ENCODE results near the gene RXYLT1. TPM values are rescaled to one million over a fixed set of nuclear protein-coding genes. Genes with fewer than 3 reads are reported as not detected.
A peak's percentile ranks its signal among the peaks of the same experiment; 100 is the strongest.

The RXYLT1 gene
- total RNA-seq, 1 donor from 2014 or later = 8.9 TPM

GRCh38 chr12:63752841-63753240 lies 26.9 kb upstream of the RXYLT1 start:
- Histone ChIP-seq H3K4me3 (ENCODE audit: low read length in 3 of 3) (no peak overlapping the region), H3K27me3 (ENCODE audit: control insufficient read depth in 3 of 3, insufficient read depth in 3 of 3, low read length in 3 of 3) (peaks cover 0 to 2% (median 0%) of the 10 kb centered on the region in 3 donors), H3K36me3 (ENCODE audit: control insufficient read depth in 3 of 3, insufficient read depth in 3 of 3, low read length in 3 of 3) (no peaks in the 10 kb centered on the region), H3K9me3 (ENCODE audit: control insufficient read depth in 3 of 3, low read length in 3 of 3) (no peaks in the 10 kb centered on the region), H3K4me1 (ENCODE audit: control insufficient read depth in 3 of 3, insufficient read depth in 3 of 3, low read length in 3 of 3) (no peaks in the 10 kb centered on the region), H3K9ac (ENCODE audit: low read depth in 1 of 3, low read length in 3 of 3) (no peak overlapping the region), H3K27ac (ENCODE audit: low read depth, low read length) (no peak overlapping the region)

- Histone ChIP-seq H3K27ac (ENCODE audit: low read depth, low read length) (no peak overlapping the region), H3K4me1 (ENCODE audit: control insufficient read depth in 3 of 3, insufficient read depth in 3 of 3, low read length in 3 of 3) (no peaks in the 10 kb centered on the region), H3K27me3 (ENCODE audit: control insufficient read depth in 3 of 3, insufficient read depth in 3 of 3, low read length in 3 of 3) (peaks cover 0 to 4% (median 2%) of the 10 kb centered on the region in 3 donors), H3K9ac (ENCODE audit: low read depth in 1 of 3, low read length in 3 of 3) (no peak overlapping the region), H3K36me3 (ENCODE audit: control insufficient read depth in 3 of 3, insufficient read depth in 3 of 3, low read length in 3 of 3) (no peaks in the 10 kb centered on the region), H3K4me3 (ENCODE audit: low read length in 3 of 3) (no peak overlapping the region), H3K9me3 (ENCODE audit: control insufficient read depth in 3 of 3, low read length in 3 of 3) (no peaks in the 10 kb centered on the region)
These were observed 26.0 kb upstream of the RXYLT1 start for GRCh38 chr12:63753743-63754142.

- Histone ChIP-seq H3K9me3 (ENCODE audit: control insufficient read depth in 3 of 3, low read length in 3 of 3) (no peaks in the 10 kb centered on the region), H3K27me3 (ENCODE audit: control insufficient read depth in 3 of 3, insufficient read depth in 3 of 3, low read length in 3 of 3) (no peaks in the 10 kb centered on the region), H3K4me3 (ENCODE audit: low read length in 3 of 3) (no peak overlapping the region), H3K27ac (ENCODE audit: low read depth, low read length) (no peak overlapping the region), H3K4me1 (ENCODE audit: control insufficient read depth in 3 of 3, insufficient read depth in 3 of 3, low read length in 3 of 3) (no peaks in the 10 kb centered on the region), H3K9ac (ENCODE audit: low read depth in 1 of 3, low read length in 3 of 3) (no peak overlapping the region), H3K36me3 (ENCODE audit: control insufficient read depth in 3 of 3, insufficient read depth in 3 of 3, low read length in 3 of 3) (no peaks in the 10 kb centered on the region)
These were observed 15.2 kb upstream of the RXYLT1 start for GRCh38 chr12:63764481-63764880.

GRCh38 chr12:63766498-63766897 lies 13.2 kb upstream of the RXYLT1 start:
- no peak overlapping the region for H3K9ac ChIP-seq (ENCODE audit: low read depth in 1 of 3, low read length in 3 of 3)
- no peaks in the 10 kb centered on the region for H3K36me3 ChIP-seq (ENCODE audit: control insufficient read depth in 3 of 3, insufficient read depth in 3 of 3, low read length in 3 of 3)
- no peak overlapping the region for H3K4me3 ChIP-seq (ENCODE audit: low read length in 3 of 3)
- no peak overlapping the region for H3K27ac ChIP-seq (ENCODE audit: low read depth, low read length)
- no peaks in the 10 kb centered on the region for H3K27me3 ChIP-seq (ENCODE audit: control insufficient read depth in 3 of 3, insufficient read depth in 3 of 3, low read length in 3 of 3)
- no peaks in the 10 kb centered on the region for H3K9me3 ChIP-seq (ENCODE audit: control insufficient read depth in 3 of 3, low read length in 3 of 3)
- no peaks in the 10 kb centered on the region for H3K4me1 ChIP-seq (ENCODE audit: control insufficient read depth in 3 of 3, insufficient read depth in 3 of 3, low read length in 3 of 3)

- Histone ChIP-seq H3K27me3 (ENCODE audit: control insufficient read depth in 3 of 3, insufficient read depth in 3 of 3, low read length in 3 of 3) (no peaks in the 10 kb centered on the region), H3K4me1 (ENCODE audit: control insufficient read depth in 3 of 3, insufficient read depth in 3 of 3, low read length in 3 of 3) (no peaks in the 10 kb centered on the region), H3K36me3 (ENCODE audit: control insufficient read depth in 3 of 3, insufficient read depth in 3 of 3, low read length in 3 of 3) (no peaks in the 10 kb centered on the region), H3K27ac (ENCODE audit: low read depth, low read length) (no peak overlapping the region), H3K4me3 (ENCODE audit: low read length in 3 of 3) (no peak overlapping the region), H3K9ac (ENCODE audit: low read depth in 1 of 3, low read length in 3 of 3) (no peak overlapping the region), H3K9me3 (ENCODE audit: control insufficient read depth in 3 of 3, low read length in 3 of 3) (no peaks in the 10 kb centered on the region)
These were observed 9.3 kb upstream of the RXYLT1 start for GRCh38 chr12:63770375-63770774.

- Histone ChIP-seq H3K27me3 (ENCODE audit: control insufficient read depth in 3 of 3, insufficient read depth in 3 of 3, low read length in 3 of 3) (no peaks in the 10 kb centered on the region), H3K9me3 (ENCODE audit: control insufficient read depth in 3 of 3, low read length in 3 of 3) (no peaks in the 10 kb centered on the region), H3K4me3 (ENCODE audit: low read length in 3 of 3) (no peak overlapping the region), H3K27ac (ENCODE audit: low read depth, low read length) (no peak overlapping the region), H3K9ac (ENCODE audit: low read depth in 1 of 3, low read length in 3 of 3) (no peak overlapping the region), H3K36me3 (ENCODE audit: control insufficient read depth in 3 of 3, insufficient read depth in 3 of 3, low read length in 3 of 3) (no peaks in the 10 kb centered on the region), H3K4me1 (ENCODE audit: control insufficient read depth in 3 of 3, insufficient read depth in 3 of 3, low read length in 3 of 3) (peaks cover 2 to 5% (median 4%) of the 10 kb centered on the region in 3 donors)
These were observed 2.4 kb upstream of the RXYLT1 start for GRCh38 chr12:63777340-63777739.

GRCh38 chr12:63782466-63782865 lies 2.8 kb downstream of the RXYLT1 start:
- H3K27me3 ChIP-seq (ENCODE audit: control insufficient read depth in 3 of 3, insufficient read depth in 3 of 3, low read length in 3 of 3) = no peaks in the 10 kb centered on the region
- H3K36me3 ChIP-seq (ENCODE audit: control insufficient read depth in 3 of 3, insufficient read depth in 3 of 3, low read length in 3 of 3) = peaks cover 0 to 22% (median 18%) of the 10 kb centered on the region in 3 donors
- H3K9me3 ChIP-seq (ENCODE audit: control insufficient read depth in 3 of 3, low read length in 3 of 3) = no peaks in the 10 kb centered on the region
- no peak overlapping the region for H3K4me3 ChIP-seq (ENCODE audit: low read length in 3 of 3)
- no peak overlapping the region for H3K9ac ChIP-seq (ENCODE audit: low read depth in 1 of 3, low read length in 3 of 3)
- no peak overlapping the region for H3K27ac ChIP-seq (ENCODE audit: low read depth, low read length)
- peaks cover 2 to 5% (median 4%) of the 10 kb centered on the region in 3 donors for H3K4me1 ChIP-seq (ENCODE audit: control insufficient read depth in 3 of 3, insufficient read depth in 3 of 3, low read length in 3 of 3)

GRCh38 chr12:63787306-63787705 lies 7.6 kb downstream of the RXYLT1 start:
- no peak overlapping the region for H3K27ac ChIP-seq (ENCODE audit: low read depth, low read length)
- H3K4me3 ChIP-seq (ENCODE audit: low read length in 3 of 3) = no peak overlapping the region
- H3K27me3 ChIP-seq (ENCODE audit: control insufficient read depth in 3 of 3, insufficient read depth in 3 of 3, low read length in 3 of 3) = no peaks in the 10 kb centered on the region
- no peaks in the 10 kb centered on the region for H3K4me1 ChIP-seq (ENCODE audit: control insufficient read depth in 3 of 3, insufficient read depth in 3 of 3, low read length in 3 of 3)
- no peak overlapping the region for H3K9ac ChIP-seq (ENCODE audit: low read depth in 1 of 3, low read length in 3 of 3)
- H3K36me3 ChIP-seq (ENCODE audit: control insufficient read depth in 3 of 3, insufficient read depth in 3 of 3, low read length in 3 of 3) = peaks cover 0 to 28% (median 28%) of the 10 kb centered on the region in 3 donors
- H3K9me3 ChIP-seq (ENCODE audit: control insufficient read depth in 3 of 3, low read length in 3 of 3) = no peaks in the 10 kb centered on the region

- Histone ChIP-seq H3K9ac (ENCODE audit: low read depth in 1 of 3, low read length in 3 of 3) (no peak overlapping the region), H3K9me3 (ENCODE audit: control insufficient read depth in 3 of 3, low read length in 3 of 3) (no peaks in the 10 kb centered on the region), H3K27ac (ENCODE audit: low read depth, low read length) (no peak overlapping the region), H3K36me3 (ENCODE audit: control insufficient read depth in 3 of 3, insufficient read depth in 3 of 3, low read length in 3 of 3) (peaks cover 0 to 19% (median 16%) of the 10 kb centered on the region in 3 donors), H3K4me3 (ENCODE audit: low read length in 3 of 3) (no peak overlapping the region), H3K4me1 (ENCODE audit: control insufficient read depth in 3 of 3, insufficient read depth in 3 of 3, low read length in 3 of 3) (no peaks in the 10 kb centered on the region), H3K27me3 (ENCODE audit: control insufficient read depth in 3 of 3, insufficient read depth in 3 of 3, low read length in 3 of 3) (no peaks in the 10 kb centered on the region)
These were observed 10.9 kb downstream of the RXYLT1 start for GRCh38 chr12:63790608-63790945.

GRCh38 chr12:63792338-63792737 lies 12.6 kb downstream of the RXYLT1 start:
- Histone ChIP-seq H3K27me3 (ENCODE audit: control insufficient read depth in 3 of 3, insufficient read depth in 3 of 3, low read length in 3 of 3) (no peaks in the 10 kb centered on the region), H3K36me3 (ENCODE audit: control insufficient read depth in 3 of 3, insufficient read depth in 3 of 3, low read length in 3 of 3) (peaks cover 0 to 10% (median 7%) of the 10 kb centered on the region in 3 donors), H3K27ac (ENCODE audit: low read depth, low read length) (no peak overlapping the region), H3K9ac (ENCODE audit: low read depth in 1 of 3, low read length in 3 of 3) (peak overlapping the region in 1 of 3 donors; percentile 21), H3K9me3 (ENCODE audit: control insufficient read depth in 3 of 3, low read length in 3 of 3) (no peaks in the 10 kb centered on the region), H3K4me1 (ENCODE audit: control insufficient read depth in 3 of 3, insufficient read depth in 3 of 3, low read length in 3 of 3) (no peaks in the 10 kb centered on the region), H3K4me3 (ENCODE audit: low read length in 3 of 3) (no peak overlapping the region)

All from skeletal muscle tissue (tissue), 4 donors.